ENCODE results near the gene RPS6KA5.
"Not testable (repeated sequence)": the region's sequence is repeated elsewhere in the genome, so short reads cannot be mapped to it uniquely, and the experiment has no call there.

RPS6KA5 gene

GRCh38 chr14:90943367-90943766 lies 117.1 kb downstream of the RPS6KA5 start:
- ChIA-PET CTCF (interaction anchor here (1.2 kb wide), 1 partner anchor 38 kb away, joined by 4 read pairs; no protein-coding TSS in a partner anchor), POLR2A (no interaction called here)
- no peak for TF ChIP-seq CTCF (IDR thresholded peaks at IDR 0.05; ENCODE audit: control extremely low read depth, extremely low read depth, low read depth, missing control alignments)
- DNase-seq (ENCODE audit: extremely low spot score) = no peak

GRCh38 chr14:90942511-90942910 lies 117.9 kb downstream of the RPS6KA5 start:
- CTCF ChIA-PET = no interaction called here
- no peak for TF ChIP-seq CTCF (IDR thresholded peaks at IDR 0.05; ENCODE audit: control extremely low read depth, extremely low read depth, low read depth, missing control alignments)
- POLR2A ChIA-PET = no interaction called here
- DNase-seq (ENCODE audit: extremely low spot score) = no peak

- ChIA-PET POLR2A (no interaction called here), CTCF (no interaction called here)
- no peak for DNase-seq (ENCODE audit: extremely low spot score)
- no peak for TF ChIP-seq CTCF (IDR thresholded peaks at IDR 0.05; ENCODE audit: control extremely low read depth, extremely low read depth, low read depth, missing control alignments)
Observed at GRCh38 chr14:90941706-90942105, 118.7 kb downstream of the RPS6KA5 start.

GRCh38 chr14:90940318-90940962 lies 120.0 kb downstream of the RPS6KA5 start:
- ChIA-PET CTCF (no interaction called here), POLR2A (no interaction called here)
- no peak for DNase-seq (ENCODE audit: extremely low spot score)
- TF ChIP-seq CTCF (IDR thresholded peaks at IDR 0.05; ENCODE audit: control extremely low read depth, extremely low read depth, low read depth, missing control alignments) = no peak

GRCh38 chr14:90939252-90939795 lies 121.1 kb downstream of the RPS6KA5 start:
- DNase-seq (ENCODE audit: extremely low spot score); POLR2A ChIA-PET: not testable (repeated sequence)
- CTCF ChIA-PET = interaction anchor here (1.3 to 1.5 kb wide), 2 partner anchors 21 to 36 kb away, joined by 3 read pairs; no protein-coding TSS in a partner anchor

- ChIA-PET CTCF (interaction anchor here (1.3 to 1.5 kb wide), 2 partner anchors 22 to 36 kb away, joined by 3 read pairs; no protein-coding TSS in a partner anchor), POLR2A (no interaction called here)
- no peak for TF ChIP-seq CTCF (IDR thresholded peaks at IDR 0.05; ENCODE audit: control extremely low read depth, extremely low read depth, low read depth, missing control alignments)
- no peak for DNase-seq (ENCODE audit: extremely low spot score)
Observed at GRCh38 chr14:90938615-90939014, 121.8 kb downstream of the RPS6KA5 start.

- no peak for TF ChIP-seq CTCF (IDR thresholded peaks at IDR 0.05; ENCODE audit: control extremely low read depth, extremely low read depth, low read depth, missing control alignments)
- POLR2A ChIA-PET = no interaction called here
- DNase-seq (ENCODE audit: extremely low spot score) = no peak
- CTCF ChIA-PET = no interaction called here
Observed at GRCh38 chr14:90936757-90937440, 123.5 kb downstream of the RPS6KA5 start.
